ENCODE results near the gene KLHL6.
"Not testable (repeated sequence)": the region's sequence is repeated elsewhere in the genome, so short reads cannot be mapped to it uniquely, and the experiment has no call there.

Gene KLHL6

DNA sequence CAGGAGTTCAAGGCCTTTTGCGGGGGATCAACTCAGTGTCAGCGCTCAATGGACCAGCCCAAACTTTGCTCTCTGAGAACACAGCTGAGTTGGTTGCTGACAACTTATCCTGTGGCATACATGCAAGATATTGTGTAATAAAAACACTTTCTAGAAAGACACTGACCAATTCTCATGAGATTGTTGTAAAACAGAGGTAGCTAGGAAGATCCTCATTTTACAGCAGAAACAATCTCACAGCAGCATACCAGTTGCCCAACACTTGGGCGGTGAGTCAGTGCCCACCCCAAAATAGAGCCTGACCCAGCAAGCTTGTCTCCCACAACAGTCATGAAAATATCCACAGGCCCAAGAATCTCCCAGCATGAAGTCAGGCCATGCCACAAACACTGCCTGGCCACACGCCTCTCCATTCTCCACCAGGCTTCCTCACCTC lies 18.2 kb downstream of the KLHL6 start:
- ATAC-seq (replicated peaks; ENCODE audit: extremely low read depth, poor library complexity, severe bottlenecking) (peak; percentile 30), DNase-seq (ENCODE audit: low spot score in 2 of 2) (no peak)
- H3K27me3 Mint-ChIP-seq = no peaks in the 10 kb centered on the region
- H3K27ac Mint-ChIP-seq (ENCODE audit: low read depth) = no peak overlapping the region
- peaks cover 3% of the 10 kb centered on the region for H3K36me3 Mint-ChIP-seq (ENCODE audit: insufficient read depth)
- no peak overlapping the region for H3K4me3 Mint-ChIP-seq
- peaks cover 47% of the 10 kb centered on the region for H3K4me1 Mint-ChIP-seq
- no peaks in the 10 kb centered on the region for H3K9me3 Mint-ChIP-seq

DNA sequence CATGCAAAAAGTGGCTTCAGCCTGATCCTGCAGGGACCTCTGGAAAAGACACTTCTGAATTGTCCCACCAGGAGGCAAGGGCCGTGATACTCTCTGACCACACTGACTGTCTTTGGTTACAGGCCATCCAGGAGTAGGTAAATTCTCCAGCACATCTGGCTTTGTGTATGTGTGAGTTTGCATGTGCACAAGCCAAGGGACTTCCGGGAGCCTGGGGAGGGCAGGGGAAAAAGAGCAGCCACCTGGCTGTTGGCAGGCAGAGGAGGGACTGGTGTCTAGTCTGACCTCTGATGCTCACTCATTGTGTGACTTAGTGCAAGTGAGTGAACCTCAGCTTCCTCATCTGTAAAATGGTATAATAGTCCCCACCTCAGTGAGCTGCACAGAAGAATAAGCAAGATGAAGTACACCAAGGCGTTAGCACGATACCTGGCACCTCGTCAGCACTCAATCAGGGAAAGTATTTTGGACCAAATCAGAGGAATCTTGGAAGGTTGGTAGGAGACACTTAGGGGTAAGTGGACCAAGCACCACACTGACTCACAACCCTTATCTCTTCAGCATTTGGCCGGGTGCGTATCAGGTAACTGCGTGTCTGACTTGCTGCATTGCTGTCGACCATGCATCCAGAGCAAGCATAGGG lies 19.1 kb downstream of the KLHL6 start:
- DNase-seq (ENCODE audit: low spot score in 2 of 2) (no peak), ATAC-seq (replicated peaks; ENCODE audit: extremely low read depth, poor library complexity, severe bottlenecking) (no peak)
- no peak overlapping the region for H3K27ac Mint-ChIP-seq (ENCODE audit: low read depth)
- peaks cover 3% of the 10 kb centered on the region for H3K36me3 Mint-ChIP-seq (ENCODE audit: insufficient read depth)
- no peaks in the 10 kb centered on the region for H3K9me3 Mint-ChIP-seq
- peaks cover 37% of the 10 kb centered on the region for H3K4me1 Mint-ChIP-seq
- H3K27me3 Mint-ChIP-seq = no peaks in the 10 kb centered on the region
- no peak overlapping the region for H3K4me3 Mint-ChIP-seq

DNA sequence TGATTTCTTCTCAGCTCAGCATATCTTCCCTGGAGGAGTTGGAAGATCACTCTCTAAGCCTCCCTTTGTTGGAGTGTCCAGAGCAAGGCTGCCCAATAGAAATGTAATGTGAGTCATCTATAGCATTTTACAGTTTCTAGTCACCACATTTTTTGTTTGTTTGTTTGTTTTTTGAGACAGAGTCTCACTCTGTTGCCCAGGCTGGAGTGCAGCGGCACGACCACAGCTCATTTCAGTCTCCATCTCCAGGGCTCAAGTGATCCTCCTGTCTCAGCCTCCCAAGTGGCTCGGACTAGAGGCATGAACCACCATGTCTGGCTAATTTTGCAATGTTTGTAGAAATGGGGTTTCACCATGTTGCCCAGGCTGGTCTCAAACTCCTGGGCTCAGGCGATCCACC lies 21.3 kb downstream of the KLHL6 start:
- ATAC-seq (replicated peaks; ENCODE audit: extremely low read depth, poor library complexity, severe bottlenecking) (no peak), DNase-seq (ENCODE audit: low spot score in 2 of 2) (no peak)
- Mint-ChIP-seq H3K27ac (ENCODE audit: low read depth) (peak overlapping the region; percentile 72), H3K9me3 (no peaks in the 10 kb centered on the region), H3K27me3 (no peaks in the 10 kb centered on the region), H3K4me3 (no peak overlapping the region), H3K36me3 (ENCODE audit: insufficient read depth) (peaks cover 2% of the 10 kb centered on the region), H3K4me1 (peaks cover 28% of the 10 kb centered on the region)

DNA sequence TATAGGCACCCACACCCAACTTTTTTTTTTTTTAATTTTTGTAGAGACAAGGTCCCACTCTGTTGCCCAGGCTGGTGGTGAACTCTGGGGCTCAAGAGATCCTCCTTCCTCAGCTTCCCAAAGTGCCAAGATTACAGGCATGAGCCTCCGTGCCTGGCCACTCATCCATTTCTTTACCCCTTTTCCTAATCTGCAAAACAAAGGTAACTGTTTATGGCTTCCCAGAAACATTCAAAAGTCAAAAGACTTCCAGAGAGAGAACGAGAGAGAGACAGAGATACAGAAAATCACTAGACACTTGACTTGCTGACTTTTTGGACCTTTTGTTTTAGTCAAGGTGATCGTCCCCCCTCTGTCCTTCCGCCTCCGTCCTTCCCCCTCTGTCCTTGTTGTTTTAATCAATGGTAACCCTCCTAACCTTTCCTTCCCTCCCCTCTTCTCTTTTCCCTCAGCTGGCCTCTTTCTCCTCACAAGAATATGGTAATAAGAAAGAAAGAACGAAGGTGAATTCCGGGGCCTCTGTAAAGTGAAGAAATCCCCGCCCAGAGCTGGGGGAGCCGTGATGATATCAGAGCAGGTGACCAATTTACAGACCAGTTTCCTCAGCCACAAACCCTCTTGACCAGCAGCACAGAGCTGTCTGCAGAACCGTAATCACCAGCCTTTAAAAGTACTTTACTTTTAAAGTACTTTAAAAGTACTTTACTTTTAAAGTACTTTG lies 21.9 kb downstream of the KLHL6 start:
- DNase-seq (ENCODE audit: low spot score in 2 of 2) (no peak), ATAC-seq (replicated peaks; ENCODE audit: extremely low read depth, poor library complexity, severe bottlenecking) (no peak)
- Mint-ChIP-seq H3K27ac (ENCODE audit: low read depth) (peak overlapping the region; percentile 72), H3K4me3 (no peak overlapping the region), H3K36me3 (ENCODE audit: insufficient read depth) (peaks cover 2% of the 10 kb centered on the region), H3K4me1 (peaks cover 28% of the 10 kb centered on the region), H3K27me3 (no peaks in the 10 kb centered on the region), H3K9me3 (no peaks in the 10 kb centered on the region)

DNA sequence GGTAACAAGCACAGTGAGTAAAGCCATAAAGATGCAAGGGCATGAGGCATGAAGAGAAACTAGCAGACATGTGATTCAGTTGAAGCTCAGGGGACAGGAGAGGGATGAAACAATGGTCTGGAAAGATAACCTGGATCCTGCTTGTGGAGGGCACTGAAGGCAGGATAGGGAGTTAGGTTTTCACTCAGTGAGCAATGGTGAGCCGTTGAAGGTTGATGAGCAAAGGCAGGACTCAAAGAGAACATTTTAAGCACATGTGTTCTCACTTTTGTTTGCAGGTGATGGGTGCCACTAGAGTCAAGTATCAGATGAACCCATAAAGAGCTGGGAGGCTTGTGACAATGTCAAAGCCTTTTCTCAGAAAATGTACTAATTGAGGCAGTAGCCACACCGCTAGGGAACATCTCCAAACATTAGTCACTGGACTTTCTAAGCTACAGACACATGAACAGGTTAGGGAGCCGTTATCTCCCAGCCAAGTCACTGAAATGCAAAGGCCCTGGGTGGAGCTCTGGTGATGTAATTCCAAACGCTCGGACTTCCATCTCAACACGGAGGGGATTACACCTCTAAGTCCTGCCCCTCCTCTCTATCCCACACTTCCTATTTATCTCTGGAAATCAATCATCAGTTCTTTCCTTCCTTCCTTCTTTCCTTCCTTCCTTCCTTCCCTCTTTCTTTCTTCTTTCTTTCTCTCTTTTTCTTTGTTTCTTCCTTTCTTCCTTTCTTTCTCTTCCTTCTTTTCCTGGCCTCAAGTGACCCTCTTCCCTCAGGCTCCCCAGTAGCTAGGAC lies 22.7 kb downstream of the KLHL6 start:
- DNase-seq (ENCODE audit: low spot score in 2 of 2) (no peak), ATAC-seq (replicated peaks; ENCODE audit: extremely low read depth, poor library complexity, severe bottlenecking) (no peak)
- H3K27me3 Mint-ChIP-seq = no peaks in the 10 kb centered on the region
- peak overlapping the region; percentile 72 for H3K27ac Mint-ChIP-seq (ENCODE audit: low read depth)
- H3K4me1 Mint-ChIP-seq = peaks cover 26% of the 10 kb centered on the region
- peaks cover 2% of the 10 kb centered on the region for H3K36me3 Mint-ChIP-seq (ENCODE audit: insufficient read depth)
- no peaks in the 10 kb centered on the region for H3K9me3 Mint-ChIP-seq
- no peak overlapping the region for H3K4me3 Mint-ChIP-seq

DNA sequence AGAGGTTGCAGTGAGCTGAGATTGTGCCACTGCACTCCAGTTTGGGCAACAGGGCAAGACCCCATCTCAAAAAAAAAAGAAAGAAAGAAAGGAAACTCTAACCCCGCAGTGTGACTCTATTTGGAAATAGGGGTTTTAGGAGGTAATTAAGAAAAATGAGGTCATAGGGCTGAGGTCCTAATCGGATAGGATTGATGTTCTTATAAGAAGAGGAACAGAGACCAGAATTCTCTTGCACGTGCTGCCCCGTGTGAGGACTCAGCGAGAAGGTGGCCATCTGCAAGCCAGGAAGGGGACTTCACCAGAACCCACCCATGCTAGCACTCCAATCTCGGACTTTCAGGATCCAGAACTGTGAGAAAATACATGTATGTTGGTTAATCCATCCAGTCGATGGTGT lies 25.8 kb downstream of the KLHL6 start:
- DNase-seq (ENCODE audit: low spot score in 2 of 2) = no peak
- H3K36me3 Mint-ChIP-seq (ENCODE audit: insufficient read depth) = peaks cover 8% of the 10 kb centered on the region
- H3K4me3 Mint-ChIP-seq = no peak overlapping the region
- H3K4me1 Mint-ChIP-seq = peaks cover 31% of the 10 kb centered on the region
- no peaks in the 10 kb centered on the region for H3K27me3 Mint-ChIP-seq
- H3K27ac Mint-ChIP-seq (ENCODE audit: low read depth) = no peak overlapping the region
- H3K9me3 Mint-ChIP-seq = no peaks in the 10 kb centered on the region
- ATAC-seq (replicated peaks; ENCODE audit: extremely low read depth, poor library complexity, severe bottlenecking) = no peak

DNA sequence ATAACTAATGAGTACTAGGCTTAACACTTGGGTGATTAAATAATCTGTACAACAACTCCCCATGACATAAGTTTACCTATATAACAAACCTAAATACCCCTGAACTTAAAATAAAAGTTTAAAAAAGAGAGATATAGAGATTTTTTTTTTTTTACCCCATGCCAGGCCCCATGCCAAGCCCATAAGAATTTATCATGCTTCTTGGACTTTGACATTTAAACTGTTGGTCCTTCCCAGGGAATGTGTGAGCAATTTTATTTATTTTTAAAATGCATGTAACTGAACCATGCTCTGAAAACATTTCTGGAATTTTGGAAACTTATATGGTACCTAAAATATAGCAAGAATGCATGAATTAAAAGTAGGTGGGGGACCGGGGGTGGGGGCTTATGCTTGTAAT lies 26.3 kb downstream of the KLHL6 start:
- ATAC-seq (replicated peaks; ENCODE audit: extremely low read depth, poor library complexity, severe bottlenecking) (no peak), DNase-seq (ENCODE audit: low spot score in 2 of 2) (no peak)
- Mint-ChIP-seq H3K4me3 (no peak overlapping the region), H3K27me3 (no peaks in the 10 kb centered on the region), H3K36me3 (ENCODE audit: insufficient read depth) (peaks cover 10% of the 10 kb centered on the region), H3K9me3 (no peaks in the 10 kb centered on the region), H3K4me1 (peaks cover 31% of the 10 kb centered on the region), H3K27ac (ENCODE audit: low read depth) (no peak overlapping the region)

DNA sequence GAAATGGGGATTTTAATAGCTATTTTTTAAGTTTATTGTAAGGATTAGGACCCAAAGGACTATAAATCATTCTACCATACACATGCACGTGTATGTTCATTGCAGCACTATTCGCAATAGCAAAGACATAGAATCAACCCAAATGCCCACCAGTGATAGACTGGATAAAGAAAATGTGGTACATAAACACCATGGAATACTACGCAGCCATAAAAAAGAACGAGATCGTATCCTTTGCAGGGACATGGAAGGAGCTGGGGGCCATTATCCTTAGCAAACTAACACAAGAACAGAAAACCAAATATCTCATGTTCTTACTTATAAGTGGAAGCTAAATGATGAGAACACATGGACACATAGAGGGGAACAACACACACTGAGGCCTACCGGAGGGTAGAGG lies 26.7 kb downstream of the KLHL6 start:
- not testable (repeated sequence) for H3K4me3 Mint-ChIP-seq; DNase-seq (ENCODE audit: low spot score in 2 of 2); H3K27me3 Mint-ChIP-seq; ATAC-seq (replicated peaks; ENCODE audit: extremely low read depth, poor library complexity, severe bottlenecking); H3K9me3 Mint-ChIP-seq; H3K27ac Mint-ChIP-seq (ENCODE audit: low read depth)
- H3K36me3 Mint-ChIP-seq (ENCODE audit: insufficient read depth) = peaks cover 11% of the 10 kb centered on the region
- peaks cover 29% of the 10 kb centered on the region for H3K4me1 Mint-ChIP-seq

DNA sequence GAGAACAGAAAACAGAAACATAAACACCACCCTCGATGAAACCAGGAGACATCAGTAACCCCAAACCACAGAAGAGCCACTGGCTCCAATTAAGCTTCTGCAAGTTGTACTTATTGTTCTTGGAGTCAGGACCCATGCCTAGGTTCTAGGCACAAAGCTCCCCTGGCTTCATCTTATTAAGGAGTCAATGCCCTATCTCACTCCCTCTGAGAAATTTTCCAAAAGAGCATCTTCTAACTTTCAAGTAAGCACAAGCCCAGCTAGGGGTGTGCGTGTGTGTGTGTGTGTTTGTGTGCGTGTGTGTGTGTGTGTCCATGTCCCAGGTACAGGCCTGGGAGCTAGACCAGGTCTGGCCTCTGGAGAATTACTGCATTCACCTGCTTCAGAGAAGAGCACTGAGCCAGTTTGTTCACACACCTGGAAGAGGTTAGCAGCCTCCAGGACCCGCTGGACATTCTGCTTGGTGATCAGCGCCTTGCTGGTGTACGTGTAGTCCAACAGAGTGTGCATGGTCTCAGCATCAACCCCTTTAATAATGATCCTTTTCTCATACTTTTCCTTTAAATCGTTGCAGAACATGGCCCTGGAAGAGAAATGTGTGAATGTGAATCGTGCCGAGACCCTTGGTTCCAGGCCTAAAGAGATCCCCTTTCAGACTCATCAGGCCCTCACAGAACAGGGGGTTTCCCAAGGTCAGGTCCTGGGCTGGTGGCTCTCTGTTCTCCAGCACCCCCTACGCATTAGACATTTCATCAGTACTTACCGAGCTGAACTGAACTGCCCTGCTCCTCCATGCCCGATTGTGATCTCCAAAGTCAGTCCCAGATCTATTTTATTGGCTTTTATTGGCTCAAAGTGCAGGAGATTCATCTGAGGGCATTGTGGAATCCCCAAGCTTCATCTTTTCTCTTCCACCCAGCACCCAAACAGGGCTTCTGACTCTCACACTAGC lies 27.8 kb downstream of the KLHL6 start:
- H3K36me3 Mint-ChIP-seq (ENCODE audit: insufficient read depth) = peaks cover 11% of the 10 kb centered on the region
- peak overlapping the region; percentile 33 for H3K27ac Mint-ChIP-seq (ENCODE audit: low read depth)
- no peaks in the 10 kb centered on the region for H3K27me3 Mint-ChIP-seq
- H3K9me3 Mint-ChIP-seq = no peaks in the 10 kb centered on the region
- H3K4me3 Mint-ChIP-seq = no peak overlapping the region
- H3K4me1 Mint-ChIP-seq = peaks cover 20% of the 10 kb centered on the region
- ATAC-seq (replicated peaks; ENCODE audit: extremely low read depth, poor library complexity, severe bottlenecking) (peak; percentile 28), DNase-seq (ENCODE audit: low spot score in 2 of 2) (no peak)

DNA sequence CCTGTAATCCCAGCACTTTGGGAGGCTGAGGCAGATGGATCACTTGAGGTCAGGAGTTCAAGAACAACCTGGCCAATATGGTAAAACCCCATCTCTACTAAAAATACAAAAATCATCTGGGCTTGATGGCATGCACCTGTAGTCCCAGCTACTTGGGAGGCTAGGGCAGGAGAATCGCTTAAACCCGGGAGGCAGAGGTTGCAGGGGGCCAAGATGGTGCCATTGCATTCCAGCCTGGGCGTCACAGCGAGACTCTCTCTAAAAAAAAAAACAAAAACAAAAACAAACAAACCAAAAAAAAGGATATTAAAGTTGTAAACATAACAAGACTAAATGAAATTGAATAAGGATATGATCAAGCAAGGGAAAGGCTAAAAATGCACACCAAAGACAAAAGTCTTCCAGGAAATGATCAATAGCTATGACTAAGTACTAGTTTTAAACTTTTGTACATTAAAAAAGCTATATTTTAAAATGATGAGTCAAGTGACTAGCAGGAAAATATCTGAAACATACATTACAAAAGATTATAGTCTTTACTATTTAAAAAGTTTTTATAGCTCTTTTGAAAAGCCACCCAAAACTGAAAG lies 28.6 kb downstream of the KLHL6 start:
- peaks cover 20% of the 10 kb centered on the region for H3K4me1 Mint-ChIP-seq
- no peak for ATAC-seq (replicated peaks; ENCODE audit: extremely low read depth, poor library complexity, severe bottlenecking)
- no peaks in the 10 kb centered on the region for H3K9me3 Mint-ChIP-seq
- H3K4me3 Mint-ChIP-seq = no peak overlapping the region
- no peaks in the 10 kb centered on the region for H3K27me3 Mint-ChIP-seq
- DNase-seq (ENCODE audit: low spot score in 2 of 2) = no peak
- peak overlapping the region; percentile 33 for H3K27ac Mint-ChIP-seq (ENCODE audit: low read depth)
- H3K36me3 Mint-ChIP-seq (ENCODE audit: insufficient read depth) = peaks cover 11% of the 10 kb centered on the region

DNA sequence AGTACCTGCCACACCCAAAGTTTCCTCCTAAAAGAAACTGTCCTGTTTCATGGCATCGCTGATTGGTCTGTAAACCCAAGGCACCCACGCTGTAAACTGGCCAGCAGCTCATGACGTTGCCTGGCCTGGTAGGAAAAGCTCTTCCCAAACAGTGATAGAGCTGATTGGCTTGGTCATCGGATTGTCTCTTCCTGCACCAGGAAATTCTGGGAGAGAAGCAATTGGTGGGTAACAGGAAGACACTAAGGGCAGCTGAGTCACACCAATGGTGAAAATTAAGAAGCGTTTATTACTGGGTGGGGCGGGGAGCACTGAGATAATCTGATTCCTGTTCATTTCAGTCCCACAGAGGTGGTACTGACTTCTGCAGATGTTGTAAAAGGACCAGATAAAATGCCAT lies 31.0 kb downstream of the KLHL6 start:
- ATAC-seq (replicated peaks; ENCODE audit: extremely low read depth, poor library complexity, severe bottlenecking) = no peak
- DNase-seq (ENCODE audit: low spot score in 2 of 2) = no peak
- H3K4me3 Mint-ChIP-seq = no peak overlapping the region
- H3K9me3 Mint-ChIP-seq = no peaks in the 10 kb centered on the region
- H3K27ac Mint-ChIP-seq (ENCODE audit: low read depth) = no peak overlapping the region
- no peaks in the 10 kb centered on the region for H3K27me3 Mint-ChIP-seq
- H3K4me1 Mint-ChIP-seq = peaks cover 23% of the 10 kb centered on the region
- H3K36me3 Mint-ChIP-seq (ENCODE audit: insufficient read depth) = peaks cover 12% of the 10 kb centered on the region
